ENCODE data around the gene IMMP2L. TPM values are rescaled to one million over a fixed set of nuclear protein-coding genes. Genes with fewer than 3 reads are reported as not detected.

IMMP2L gene
- total RNA-seq, 1 donor from 2014 or later = 16.7 TPM

GRCh38 chr7:110994028-110994967 lies 568.0 kb downstream of the IMMP2L start:
- no peaks in the 10 kb centered on the region for H3K27me3 Mint-ChIP-seq
- peaks cover 11% of the 10 kb centered on the region for H3K36me3 Mint-ChIP-seq (ENCODE audit: low read depth)
- intact Hi-C loops (cut with micrococcal nuclease) = no loop called here
- peaks cover 25% of the 10 kb centered on the region for H3K4me1 Mint-ChIP-seq
- no peak for DNase-seq
- no peak overlapping the region for H3K4me3 Mint-ChIP-seq
- peak overlapping the region; percentile 43 for H3K27ac Mint-ChIP-seq
- H3K9me3 Mint-ChIP-seq = peaks cover 11% of the 10 kb centered on the region

GRCh38 chr7:110988890-110989501 lies 573.3 kb downstream of the IMMP2L start:
- Mint-ChIP-seq H3K36me3 (ENCODE audit: low read depth) (peaks cover 8% of the 10 kb centered on the region), H3K4me1 (peaks cover 21% of the 10 kb centered on the region), H3K27ac (no peak overlapping the region), H3K27me3 (no peaks in the 10 kb centered on the region), H3K4me3 (no peak overlapping the region), H3K9me3 (peaks cover 12% of the 10 kb centered on the region)
- no peak for DNase-seq
- intact Hi-C loops (cut with micrococcal nuclease) = no loop called here

- no peak overlapping the region for H3K27ac Mint-ChIP-seq
- intact Hi-C loops (cut with micrococcal nuclease) = no loop called here
- H3K27me3 Mint-ChIP-seq = no peaks in the 10 kb centered on the region
- H3K36me3 Mint-ChIP-seq (ENCODE audit: low read depth) = peaks cover 3% of the 10 kb centered on the region
- H3K4me1 Mint-ChIP-seq = peaks cover 15% of the 10 kb centered on the region
- DNase-seq = no peak
- H3K9me3 Mint-ChIP-seq = peaks cover 12% of the 10 kb centered on the region
- H3K4me3 Mint-ChIP-seq = no peak overlapping the region
Observed at GRCh38 chr7:110988348-110988747, 573.9 kb downstream of the IMMP2L start.

GRCh38 chr7:110987127-110987693 lies 575.1 kb downstream of the IMMP2L start:
- H3K27me3 Mint-ChIP-seq = no peaks in the 10 kb centered on the region
- H3K9me3 Mint-ChIP-seq = peaks cover 16% of the 10 kb centered on the region
- intact Hi-C loops (cut with micrococcal nuclease) = no loop called here
- peaks cover 3% of the 10 kb centered on the region for H3K36me3 Mint-ChIP-seq (ENCODE audit: low read depth)
- peaks cover 9% of the 10 kb centered on the region for H3K4me1 Mint-ChIP-seq
- DNase-seq = no peak
- H3K27ac Mint-ChIP-seq = no peak overlapping the region
- H3K4me3 Mint-ChIP-seq = no peak overlapping the region

- Mint-ChIP-seq H3K27me3 (no peaks in the 10 kb centered on the region), H3K4me1 (peaks cover 12% of the 10 kb centered on the region), H3K4me3 (no peak overlapping the region), H3K36me3 (ENCODE audit: low read depth) (peaks cover 10% of the 10 kb centered on the region), H3K27ac (no peak overlapping the region), H3K9me3 (peaks cover 22% of the 10 kb centered on the region)
- no peak for DNase-seq
- intact Hi-C loops (cut with micrococcal nuclease) = no loop called here
Observed at GRCh38 chr7:110983822-110984456, 578.4 kb downstream of the IMMP2L start.

DNA sequence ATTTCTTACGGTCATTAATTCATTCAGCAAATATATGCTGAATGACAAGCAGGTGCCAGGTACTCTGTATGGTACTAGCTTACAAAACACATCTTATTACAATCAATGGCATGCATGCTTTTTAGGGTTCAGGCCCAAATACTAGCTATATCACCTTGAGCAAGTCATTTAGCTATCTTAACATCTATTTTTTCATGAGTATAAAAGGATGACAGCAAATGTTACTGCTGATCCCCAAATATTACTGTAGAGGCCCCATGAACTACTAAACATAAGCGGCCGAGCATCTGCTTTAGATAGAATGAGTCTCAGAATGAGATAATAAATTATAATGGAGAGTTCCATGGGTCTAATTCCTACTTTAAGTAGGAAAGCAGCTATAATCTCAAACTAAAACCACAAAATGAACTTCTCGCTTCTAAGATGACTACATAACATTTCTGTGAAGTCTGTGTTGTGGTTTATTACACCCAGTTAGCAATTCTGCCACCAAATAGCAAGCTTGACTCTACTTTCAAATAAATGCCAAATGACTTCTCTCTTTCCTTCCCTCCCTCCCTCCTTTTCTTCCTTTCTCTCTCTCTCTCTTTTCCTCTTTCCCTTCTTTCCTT lies 585.1 kb downstream of the IMMP2L start:
- Mint-ChIP-seq H3K4me1 (peaks cover 25% of the 10 kb centered on the region), H3K9me3 (peaks cover 16% of the 10 kb centered on the region), H3K4me3 (peak overlapping the region; percentile 40), H3K36me3 (ENCODE audit: low read depth) (peaks cover 11% of the 10 kb centered on the region), H3K27ac (peak overlapping the region; percentile 38), H3K27me3 (no peaks in the 10 kb centered on the region)
- intact Hi-C loops (cut with micrococcal nuclease) = loop anchor here (1.0 to 5.0 kb wide), 5 partner anchors 36 to 115 kb away; no protein-coding TSS in a partner anchor
- DNase-seq = peak; percentile 62

DNA sequence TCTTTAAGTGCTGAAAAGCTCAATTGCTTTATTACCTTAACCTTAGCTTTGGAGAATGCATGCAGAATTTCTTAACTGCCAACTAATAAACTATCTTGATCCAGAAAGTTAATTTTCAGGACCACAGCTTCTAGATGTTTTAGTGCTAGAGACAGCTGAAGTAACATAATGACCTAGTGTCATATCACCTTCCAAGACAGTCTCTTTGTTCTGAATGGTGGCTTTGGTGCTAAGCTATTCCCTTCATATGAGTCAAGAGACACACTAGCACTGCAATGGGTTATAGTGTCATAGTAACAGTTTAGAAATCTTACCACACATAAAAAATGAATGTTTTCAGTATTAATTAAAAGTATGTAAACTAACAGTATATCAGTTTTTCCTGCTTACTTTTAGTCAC lies 586.8 kb downstream of the IMMP2L start:
- no peak for DNase-seq
- Mint-ChIP-seq H3K4me1 (peaks cover 23% of the 10 kb centered on the region), H3K36me3 (ENCODE audit: low read depth) (peaks cover 9% of the 10 kb centered on the region), H3K4me3 (no peak overlapping the region), H3K27ac (no peak overlapping the region), H3K27me3 (no peaks in the 10 kb centered on the region), H3K9me3 (peaks cover 10% of the 10 kb centered on the region)
- intact Hi-C loops (cut with micrococcal nuclease) = loop anchor here (5.0 kb wide), 1 partner anchor 88 kb away; no protein-coding TSS in a partner anchor

- no peak for DNase-seq
- intact Hi-C loops (cut with micrococcal nuclease) = no loop called here
- no peak overlapping the region for H3K27ac Mint-ChIP-seq
- H3K4me3 Mint-ChIP-seq = no peak overlapping the region
- H3K36me3 Mint-ChIP-seq (ENCODE audit: low read depth) = peaks cover 5% of the 10 kb centered on the region
- H3K27me3 Mint-ChIP-seq = no peaks in the 10 kb centered on the region
- peaks cover 10% of the 10 kb centered on the region for H3K9me3 Mint-ChIP-seq
- peaks cover 23% of the 10 kb centered on the region for H3K4me1 Mint-ChIP-seq
Observed at GRCh38 chr7:110974441-110974840, 587.9 kb downstream of the IMMP2L start.

GRCh38 chr7:110973196-110973990 lies 588.9 kb downstream of the IMMP2L start:
- no peaks in the 10 kb centered on the region for H3K27me3 Mint-ChIP-seq

DNA sequence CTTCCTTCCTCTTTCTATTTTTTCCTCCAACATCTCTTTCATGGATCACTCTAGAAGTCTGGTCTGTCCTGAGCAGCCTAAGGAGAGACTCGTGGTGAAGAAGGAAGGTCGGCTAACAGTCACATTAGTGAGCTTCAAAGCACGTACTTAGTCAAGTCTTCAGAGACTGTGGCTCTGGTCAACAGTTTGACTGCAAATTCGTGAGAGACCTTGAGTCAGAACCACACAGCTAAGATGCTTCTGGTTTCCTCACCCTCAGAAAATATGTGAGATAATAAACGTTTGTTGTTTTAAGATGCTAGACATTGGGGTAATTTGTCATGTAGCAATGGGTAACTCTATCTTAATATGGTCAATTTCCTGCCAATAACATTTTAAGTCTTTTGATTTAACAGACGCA lies 597.5 kb downstream of the IMMP2L start:
- Mint-ChIP-seq H3K4me1 (peaks cover 2% of the 10 kb centered on the region), H3K4me3 (no peak overlapping the region), H3K36me3 (ENCODE audit: low read depth) (no peaks in the 10 kb centered on the region), H3K9me3 (peaks cover 7% of the 10 kb centered on the region), H3K27me3 (peaks cover 2% of the 10 kb centered on the region), H3K27ac (no peak overlapping the region)
- DNase-seq = no peak
- intact Hi-C loops (cut with micrococcal nuclease) = no loop called here

More at GRCh38 chr7:110973196-110973990, 588.9 kb downstream of the IMMP2L start:
- Mint-ChIP-seq H3K9me3 (peaks cover 10% of the 10 kb centered on the region), H3K36me3 (ENCODE audit: low read depth) (peaks cover 4% of the 10 kb centered on the region), H3K4me3 (no peak overlapping the region), H3K27ac (no peak overlapping the region), H3K4me1 (peaks cover 20% of the 10 kb centered on the region)
- DNase-seq = no peak
- intact Hi-C loops (cut with micrococcal nuclease) = no loop called here

GRCh38 chr7:110962826-110963225 lies 599.5 kb downstream of the IMMP2L start:
- Mint-ChIP-seq H3K27me3 (peaks cover 2% of the 10 kb centered on the region), H3K27ac (no peak overlapping the region), H3K4me1 (peaks cover 2% of the 10 kb centered on the region), H3K4me3 (no peak overlapping the region), H3K36me3 (ENCODE audit: low read depth) (no peaks in the 10 kb centered on the region), H3K9me3 (peaks cover 14% of the 10 kb centered on the region)
- intact Hi-C loops (cut with micrococcal nuclease) = no loop called here
- DNase-seq = no peak

- DNase-seq = no peak
- Mint-ChIP-seq H3K27me3 (peaks cover 2% of the 10 kb centered on the region), H3K4me3 (no peak overlapping the region), H3K27ac (no peak overlapping the region), H3K36me3 (ENCODE audit: low read depth) (no peaks in the 10 kb centered on the region), H3K9me3 (peaks cover 18% of the 10 kb centered on the region), H3K4me1 (peaks cover 2% of the 10 kb centered on the region)
- intact Hi-C loops (cut with micrococcal nuclease) = no loop called here
Observed at GRCh38 chr7:110962374-110962773, 599.9 kb downstream of the IMMP2L start.

DNA sequence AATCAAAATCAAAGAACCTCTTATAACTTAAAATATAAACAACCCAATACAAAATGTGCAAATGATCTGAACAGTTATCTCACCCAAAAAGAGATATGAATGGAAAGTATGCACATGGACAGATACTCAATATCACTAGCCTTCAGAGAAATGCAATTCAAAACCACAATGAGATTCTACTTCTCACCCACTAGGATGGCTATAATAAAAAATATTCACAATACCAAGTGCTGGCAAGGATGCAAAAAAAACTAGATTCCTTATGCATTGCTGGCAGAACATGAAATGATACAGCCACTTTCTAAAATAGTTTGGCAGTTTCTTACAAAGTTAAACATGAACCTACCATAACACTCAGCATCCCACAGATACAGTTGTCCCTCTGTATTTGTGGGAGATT lies 601.5 kb downstream of the IMMP2L start:
- DNase-seq = no peak
- no peaks in the 10 kb centered on the region for H3K36me3 Mint-ChIP-seq (ENCODE audit: low read depth)
- no peak overlapping the region for H3K27ac Mint-ChIP-seq
- intact Hi-C loops (cut with micrococcal nuclease) = no loop called here
- H3K9me3 Mint-ChIP-seq = peaks cover 25% of the 10 kb centered on the region
- H3K4me1 Mint-ChIP-seq = peaks cover 2% of the 10 kb centered on the region
- peaks cover 2% of the 10 kb centered on the region for H3K27me3 Mint-ChIP-seq
- no peak overlapping the region for H3K4me3 Mint-ChIP-seq

Measured in activated CD4-positive, alpha-beta T cell treated with anti-CD3 and anti-CD28 coated beads, Interleukin-2, amount 10 ng/mL, durations not matched to agents 24 days and 14 days (primary cell).